Measurements from ENCODE around the gene COL26A1.

COL26A1 gene

GRCh38 chr7:101518336-101518735, 155.7 kb downstream of the COL26A1 start:
- H2BK120ac ChIP-seq (ENCODE audit: low read depth, low read length), result no peak overlapping the region
- no peaks in the 10 kb centered on the region for H3K4me1 ChIP-seq (ENCODE audit: control insufficient read depth, insufficient read depth, low read depth, low read length)
- no peak overlapping the region for H3K9ac ChIP-seq (ENCODE audit: low read length)
- no peak overlapping the region for H3K4me3 ChIP-seq (ENCODE audit: insufficient read depth in 1 of 2, low read depth in 1 of 2, low read length in 2 of 2)
- no peak overlapping the region for H3K14ac ChIP-seq (ENCODE audit: low read length in 2 of 2)
- H3K9me3 ChIP-seq (ENCODE audit: control insufficient read depth, low read length), result no peaks in the 10 kb centered on the region
- no peaks in the 10 kb centered on the region for H3K79me1 ChIP-seq (replicated peaks; ENCODE audit: low read length, poor library complexity, severe bottlenecking)
- no peak overlapping the region for H2BK12ac ChIP-seq (ENCODE audit: low read length in 2 of 2)
- H4K91ac ChIP-seq (ENCODE audit: low read length), result no peak overlapping the region
- H3K27me3 ChIP-seq (ENCODE audit: control insufficient read depth in 1 of 2, insufficient read depth in 1 of 2, low read length in 2 of 2), result peaks cover 29 to 76% of the 10 kb centered on the region in 2 experiments
- H3K18ac ChIP-seq (ENCODE audit: low read depth in 1 of 2, low read length in 2 of 2), result no peak overlapping the region
- no peak overlapping the region for H2AFZ ChIP-seq (ENCODE audit: low read depth, low read length)
- no peak overlapping the region for H3K4ac ChIP-seq (ENCODE audit: low read depth in 1 of 2, low read length in 2 of 2)
- H3K27ac ChIP-seq (ENCODE audit: low read length, poor library complexity, severe bottlenecking), result no peak overlapping the region
- H3K36me3 ChIP-seq (ENCODE audit: control insufficient read depth in 1 of 2, insufficient read depth in 2 of 2, low read depth in 1 of 2, low read length in 2 of 2), result no peaks in the 10 kb centered on the region
- H3K4me2 ChIP-seq (ENCODE audit: low read length, poor library complexity, severe bottlenecking), result no peak overlapping the region
- H4K8ac ChIP-seq (ENCODE audit: low read length), result no peak overlapping the region
- 77% methylated on average over 9 of the region's 9 CpGs for WGBS
- no peak overlapping the region for H3K23ac ChIP-seq (ENCODE audit: low read length in 2 of 2)
- no peak for DNase-seq
- H2BK15ac ChIP-seq (ENCODE audit: low read depth, poor library complexity, severe bottlenecking), result no peak overlapping the region
- no peak overlapping the region for H2BK5ac ChIP-seq (ENCODE audit: low read depth, low read length, poor library complexity, severe bottlenecking)
- H2AK5ac ChIP-seq (ENCODE audit: low read length, severe bottlenecking), result no peak overlapping the region

- Histone ChIP-seq H3K4me3 (ENCODE audit: insufficient read depth in 1 of 2, low read depth in 1 of 2, low read length in 2 of 2) (peak overlapping the region in 1 of 2 experiments; percentile 56), H3K4me1 (ENCODE audit: control insufficient read depth, insufficient read depth, low read depth, low read length) (no peaks in the 10 kb centered on the region), H3K79me1 (replicated peaks; ENCODE audit: low read length, poor library complexity, severe bottlenecking) (no peaks in the 10 kb centered on the region), H2BK15ac (ENCODE audit: low read depth, poor library complexity, severe bottlenecking) (no peak overlapping the region), H3K4me2 (ENCODE audit: low read length, poor library complexity, severe bottlenecking) (no peak overlapping the region), H2BK120ac (ENCODE audit: low read depth, low read length) (no peak overlapping the region), H3K27me3 (ENCODE audit: control insufficient read depth in 1 of 2, insufficient read depth in 1 of 2, low read length in 2 of 2) (peaks cover 29 to 74% of the 10 kb centered on the region in 2 experiments), H3K14ac (ENCODE audit: low read length in 2 of 2) (no peak overlapping the region), H4K91ac (ENCODE audit: low read length) (no peak overlapping the region), H2AK5ac (ENCODE audit: low read length, severe bottlenecking) (no peak overlapping the region), H2BK5ac (ENCODE audit: low read depth, low read length, poor library complexity, severe bottlenecking) (no peak overlapping the region), H3K36me3 (ENCODE audit: control insufficient read depth in 1 of 2, insufficient read depth in 2 of 2, low read depth in 1 of 2, low read length in 2 of 2) (no peaks in the 10 kb centered on the region), H3K9me3 (ENCODE audit: control insufficient read depth, low read length) (peaks cover 5% of the 10 kb centered on the region), H3K9ac (ENCODE audit: low read length) (no peak overlapping the region), H3K4ac (ENCODE audit: low read depth in 1 of 2, low read length in 2 of 2) (no peak overlapping the region), H3K23ac (ENCODE audit: low read length in 2 of 2) (no peak overlapping the region), H3K18ac (ENCODE audit: low read depth in 1 of 2, low read length in 2 of 2) (no peak overlapping the region), H4K8ac (ENCODE audit: low read length) (no peak overlapping the region), H3K27ac (ENCODE audit: low read length, poor library complexity, severe bottlenecking) (no peak overlapping the region), H2AFZ (ENCODE audit: low read depth, low read length) (no peak overlapping the region), H2BK12ac (ENCODE audit: low read length in 2 of 2) (no peak overlapping the region)
- 77% methylated on average over 11 of the region's 12 CpGs for WGBS
- DNase-seq, result peak; percentile 13
Observed at GRCh38 chr7:101519324-101520023, 156.8 kb downstream of the COL26A1 start.

- H2BK5ac ChIP-seq (ENCODE audit: low read depth, low read length, poor library complexity, severe bottlenecking), result no peak overlapping the region
- H3K4me3 ChIP-seq (ENCODE audit: insufficient read depth in 1 of 2, low read depth in 1 of 2, low read length in 2 of 2), result no peak overlapping the region
- H3K9ac ChIP-seq (ENCODE audit: low read length), result no peak overlapping the region
- no peak overlapping the region for H3K4ac ChIP-seq (ENCODE audit: low read depth in 1 of 2, low read length in 2 of 2)
- no peak overlapping the region for H3K27ac ChIP-seq (ENCODE audit: low read length, poor library complexity, severe bottlenecking)
- H2BK12ac ChIP-seq (ENCODE audit: low read length in 2 of 2), result no peak overlapping the region
- no peak for DNase-seq
- peaks cover 25 to 57% of the 10 kb centered on the region in 2 experiments for H3K27me3 ChIP-seq (ENCODE audit: control insufficient read depth in 1 of 2, insufficient read depth in 1 of 2, low read length in 2 of 2)
- no peak overlapping the region for H2AFZ ChIP-seq (ENCODE audit: low read depth, low read length)
- H3K23ac ChIP-seq (ENCODE audit: low read length in 2 of 2), result no peak overlapping the region
- no peak overlapping the region for H3K18ac ChIP-seq (ENCODE audit: low read depth in 1 of 2, low read length in 2 of 2)
- peaks cover 9% of the 10 kb centered on the region for H3K9me3 ChIP-seq (ENCODE audit: control insufficient read depth, low read length)
- 84% methylated on average over 5 of the region's 5 CpGs for WGBS
- no peaks in the 10 kb centered on the region for H3K79me1 ChIP-seq (replicated peaks; ENCODE audit: low read length, poor library complexity, severe bottlenecking)
- H3K14ac ChIP-seq (ENCODE audit: low read length in 2 of 2), result no peak overlapping the region
- no peak overlapping the region for H2BK120ac ChIP-seq (ENCODE audit: low read depth, low read length)
- no peak overlapping the region for H3K4me2 ChIP-seq (ENCODE audit: low read length, poor library complexity, severe bottlenecking)
- no peak overlapping the region for H4K91ac ChIP-seq (ENCODE audit: low read length)
- H4K8ac ChIP-seq (ENCODE audit: low read length), result no peak overlapping the region
- no peak overlapping the region for H2BK15ac ChIP-seq (ENCODE audit: low read depth, poor library complexity, severe bottlenecking)
- no peaks in the 10 kb centered on the region for H3K4me1 ChIP-seq (ENCODE audit: control insufficient read depth, insufficient read depth, low read depth, low read length)
- no peaks in the 10 kb centered on the region for H3K36me3 ChIP-seq (ENCODE audit: control insufficient read depth in 1 of 2, insufficient read depth in 2 of 2, low read depth in 1 of 2, low read length in 2 of 2)
- no peak overlapping the region for H2AK5ac ChIP-seq (ENCODE audit: low read length, severe bottlenecking)
Observed at GRCh38 chr7:101521430-101521925, 158.8 kb downstream of the COL26A1 start.

GRCh38 chr7:101522021-101522420, 159.3 kb downstream of the COL26A1 start:
- H3K27ac ChIP-seq (ENCODE audit: low read length, poor library complexity, severe bottlenecking), result no peak overlapping the region
- no peak overlapping the region for H3K4me2 ChIP-seq (ENCODE audit: low read length, poor library complexity, severe bottlenecking)
- H2AFZ ChIP-seq (ENCODE audit: low read depth, low read length), result no peak overlapping the region
- no peak overlapping the region for H3K14ac ChIP-seq (ENCODE audit: low read length in 2 of 2)
- peaks cover 25 to 57% of the 10 kb centered on the region in 2 experiments for H3K27me3 ChIP-seq (ENCODE audit: control insufficient read depth in 1 of 2, insufficient read depth in 1 of 2, low read length in 2 of 2)
- no peak overlapping the region for H3K4ac ChIP-seq (ENCODE audit: low read depth in 1 of 2, low read length in 2 of 2)
- no peak overlapping the region for H4K91ac ChIP-seq (ENCODE audit: low read length)
- no peak overlapping the region for H2BK5ac ChIP-seq (ENCODE audit: low read depth, low read length, poor library complexity, severe bottlenecking)
- H2BK15ac ChIP-seq (ENCODE audit: low read depth, poor library complexity, severe bottlenecking), result no peak overlapping the region
- no peak overlapping the region for H2AK5ac ChIP-seq (ENCODE audit: low read length, severe bottlenecking)
- no peaks in the 10 kb centered on the region for H3K36me3 ChIP-seq (ENCODE audit: control insufficient read depth in 1 of 2, insufficient read depth in 2 of 2, low read depth in 1 of 2, low read length in 2 of 2)
- no peak overlapping the region for H3K23ac ChIP-seq (ENCODE audit: low read length in 2 of 2)
- H3K4me1 ChIP-seq (ENCODE audit: control insufficient read depth, insufficient read depth, low read depth, low read length), result no peaks in the 10 kb centered on the region
- no peak overlapping the region for H3K4me3 ChIP-seq (ENCODE audit: insufficient read depth in 1 of 2, low read depth in 1 of 2, low read length in 2 of 2)
- no peak for DNase-seq
- peaks cover 9% of the 10 kb centered on the region for H3K9me3 ChIP-seq (ENCODE audit: control insufficient read depth, low read length)
- no peak overlapping the region for H3K18ac ChIP-seq (ENCODE audit: low read depth in 1 of 2, low read length in 2 of 2)
- no peak overlapping the region for H2BK120ac ChIP-seq (ENCODE audit: low read depth, low read length)
- no peaks in the 10 kb centered on the region for H3K79me1 ChIP-seq (replicated peaks; ENCODE audit: low read length, poor library complexity, severe bottlenecking)
- no peak overlapping the region for H4K8ac ChIP-seq (ENCODE audit: low read length)
- H3K9ac ChIP-seq (ENCODE audit: low read length), result no peak overlapping the region
- WGBS, result 77% methylated on average over 3 of the region's 5 CpGs
- H2BK12ac ChIP-seq (ENCODE audit: low read length in 2 of 2), result no peak overlapping the region

Measured in mesenchymal stem cell (in vitro differentiated cells and primary cell).